Measurements from ENCODE around the gene ALOXE3.
A peak's percentile ranks its signal among the peaks of the same experiment; 100 is the strongest.
"Not testable (repeated sequence)": the region's sequence is repeated elsewhere in the genome, so short reads cannot be mapped to it uniquely, and the experiment has no call there.

Gene ALOXE3

DNA sequence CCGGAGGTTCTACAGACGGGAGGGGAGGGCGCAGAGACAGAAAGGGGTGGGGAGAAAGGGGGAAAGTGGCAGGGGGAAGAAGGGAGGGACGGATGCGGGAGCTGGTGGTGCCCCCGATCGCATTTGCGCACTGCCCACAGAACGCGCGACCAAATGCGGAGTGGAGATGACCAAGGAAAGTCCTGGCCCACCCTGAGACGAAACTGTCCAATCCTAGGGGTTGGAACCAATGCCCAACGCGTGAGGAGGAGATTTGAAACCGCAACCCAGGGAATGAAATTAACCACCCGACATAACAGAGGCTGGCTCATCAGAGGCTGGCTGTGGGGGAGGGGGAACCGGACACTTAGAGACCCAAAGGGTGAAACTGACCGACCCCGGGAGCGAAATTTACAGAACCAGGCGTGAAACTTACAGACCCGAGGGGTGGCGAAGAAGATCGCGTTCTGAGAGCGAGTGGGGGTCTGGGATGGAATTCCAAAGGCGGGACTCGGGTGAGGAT lies 4.2 kb upstream of the ALOXE3 start:
- Mint-ChIP-seq H3K9me3 (no peaks in the 10 kb centered on the region), H3K4me1 (peaks cover 87% of the 10 kb centered on the region), H3K4me3 (peak overlapping the region; percentile 83), H3K36me3 (no peaks in the 10 kb centered on the region), H3K27ac (peak overlapping the region; percentile 75), H3K27me3 (peaks cover 83% of the 10 kb centered on the region)
- ATAC-seq: no peak

DNA sequence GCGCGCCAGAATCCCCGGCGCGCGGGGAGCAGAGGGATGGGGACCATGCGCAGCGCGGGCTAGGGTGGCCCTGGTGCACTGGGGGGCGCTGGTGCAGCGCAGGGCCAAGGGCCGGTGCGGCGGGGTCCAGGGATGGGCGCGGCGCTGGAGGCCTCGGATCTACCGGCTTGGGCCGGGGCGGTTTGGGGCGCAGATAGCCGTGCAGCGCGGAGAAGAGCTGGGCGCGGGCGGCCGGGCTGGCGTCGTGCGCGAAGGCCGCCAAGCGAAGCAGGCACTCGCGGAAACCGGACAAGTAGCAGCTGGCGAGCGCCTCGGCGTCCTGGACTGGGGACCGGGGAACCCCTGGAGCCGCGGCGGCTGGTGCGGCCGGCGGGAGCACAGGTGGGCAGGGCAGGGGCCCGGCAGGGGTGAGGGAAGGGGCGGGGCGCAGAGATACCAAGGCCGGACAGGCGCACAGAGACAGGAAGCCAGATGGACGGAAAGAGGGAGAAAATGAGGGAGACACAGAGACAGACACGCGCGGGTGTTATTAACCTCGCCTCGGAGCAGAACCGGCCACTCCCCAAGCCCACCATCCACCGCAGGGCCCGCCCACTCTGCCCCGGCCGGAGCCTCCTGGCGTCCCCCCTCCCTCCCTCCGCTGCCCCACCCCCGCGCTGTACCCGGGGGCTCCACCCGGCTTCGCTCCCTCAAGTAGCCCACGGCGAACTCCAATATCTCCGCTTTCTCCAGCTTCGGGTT lies 3.5 kb upstream of the ALOXE3 start:
- Mint-ChIP-seq H3K4me1 (peaks cover 83% of the 10 kb centered on the region), H3K27me3 (peaks cover 80% of the 10 kb centered on the region), H3K36me3 (no peaks in the 10 kb centered on the region), H3K9me3 (no peaks in the 10 kb centered on the region), H3K4me3 (peak overlapping the region; percentile 83), H3K27ac (no peak overlapping the region)
- ATAC-seq: peak; percentile 37

DNA sequence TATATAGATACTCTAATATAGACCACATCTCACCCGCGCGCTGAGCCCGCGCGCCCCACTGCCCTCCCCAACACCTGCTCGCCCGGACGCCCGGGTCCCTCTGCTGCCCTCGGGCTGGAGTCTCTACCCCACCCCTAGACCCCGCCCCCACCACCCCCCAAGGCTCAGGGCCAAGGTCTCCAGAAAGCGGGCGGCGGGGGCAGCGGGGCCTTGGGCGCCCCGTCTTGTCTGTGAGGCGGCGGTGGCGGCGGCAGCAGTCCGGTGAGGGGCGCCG lies 3.0 kb upstream of the ALOXE3 start:
- H3K27me3 Mint-ChIP-seq: peaks cover 80% of the 10 kb centered on the region
- no peaks in the 10 kb centered on the region for H3K36me3 Mint-ChIP-seq
- H3K27ac Mint-ChIP-seq: no peak overlapping the region
- no peak for ATAC-seq
- peak overlapping the region; percentile 83 for H3K4me3 Mint-ChIP-seq
- no peaks in the 10 kb centered on the region for H3K9me3 Mint-ChIP-seq
- peaks cover 78% of the 10 kb centered on the region for H3K4me1 Mint-ChIP-seq

DNA sequence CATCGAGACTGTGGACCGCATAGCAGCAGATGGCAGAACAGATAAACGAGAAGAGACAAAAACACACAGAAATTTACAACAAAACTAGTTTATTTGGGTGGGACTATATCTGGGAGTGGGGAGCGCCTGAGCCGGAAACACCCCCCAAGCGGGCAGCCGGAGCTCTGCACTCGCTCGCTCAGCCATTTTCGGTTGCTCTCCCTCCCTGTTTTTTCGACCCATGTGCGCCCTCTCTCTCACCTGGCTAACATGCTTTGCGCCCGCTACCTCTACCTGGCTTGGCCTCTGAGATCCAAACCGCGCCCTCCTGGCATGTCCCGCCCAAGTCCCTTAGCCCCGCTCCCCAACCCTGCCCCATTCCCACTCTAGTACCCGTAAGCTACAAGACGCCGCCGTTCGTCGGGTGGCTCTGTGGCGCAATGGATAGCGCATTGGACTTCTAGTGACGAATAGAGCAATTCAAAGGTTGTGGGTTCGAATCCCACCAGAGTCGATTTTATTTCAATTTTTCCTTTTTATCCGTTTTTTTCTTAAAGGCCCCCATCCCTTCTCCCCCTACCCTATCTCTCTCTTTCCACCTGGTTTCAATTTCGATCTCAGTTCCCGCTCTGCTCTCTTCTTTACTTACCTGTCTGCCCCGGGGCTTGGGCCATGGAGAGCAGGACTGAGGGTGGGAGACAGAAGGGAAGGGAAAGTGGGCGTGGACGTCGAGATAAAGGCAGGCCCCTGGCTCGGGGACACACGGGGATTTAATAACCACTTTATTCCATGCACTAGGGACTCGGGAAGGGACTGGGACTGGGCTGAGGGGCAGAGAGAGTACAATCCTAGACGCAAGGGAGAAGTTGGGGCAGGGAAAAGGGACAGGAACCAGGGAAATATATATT lies 2.4 kb upstream of the ALOXE3 start:
- Mint-ChIP-seq H3K4me1 (peaks cover 72% of the 10 kb centered on the region), H3K4me3 (peak overlapping the region; percentile 76), H3K27ac (peak overlapping the region; percentile 83), H3K36me3 (no peaks in the 10 kb centered on the region), H3K27me3 (peaks cover 80% of the 10 kb centered on the region), H3K9me3 (no peaks in the 10 kb centered on the region)
- ATAC-seq: peak; percentile 2

DNA sequence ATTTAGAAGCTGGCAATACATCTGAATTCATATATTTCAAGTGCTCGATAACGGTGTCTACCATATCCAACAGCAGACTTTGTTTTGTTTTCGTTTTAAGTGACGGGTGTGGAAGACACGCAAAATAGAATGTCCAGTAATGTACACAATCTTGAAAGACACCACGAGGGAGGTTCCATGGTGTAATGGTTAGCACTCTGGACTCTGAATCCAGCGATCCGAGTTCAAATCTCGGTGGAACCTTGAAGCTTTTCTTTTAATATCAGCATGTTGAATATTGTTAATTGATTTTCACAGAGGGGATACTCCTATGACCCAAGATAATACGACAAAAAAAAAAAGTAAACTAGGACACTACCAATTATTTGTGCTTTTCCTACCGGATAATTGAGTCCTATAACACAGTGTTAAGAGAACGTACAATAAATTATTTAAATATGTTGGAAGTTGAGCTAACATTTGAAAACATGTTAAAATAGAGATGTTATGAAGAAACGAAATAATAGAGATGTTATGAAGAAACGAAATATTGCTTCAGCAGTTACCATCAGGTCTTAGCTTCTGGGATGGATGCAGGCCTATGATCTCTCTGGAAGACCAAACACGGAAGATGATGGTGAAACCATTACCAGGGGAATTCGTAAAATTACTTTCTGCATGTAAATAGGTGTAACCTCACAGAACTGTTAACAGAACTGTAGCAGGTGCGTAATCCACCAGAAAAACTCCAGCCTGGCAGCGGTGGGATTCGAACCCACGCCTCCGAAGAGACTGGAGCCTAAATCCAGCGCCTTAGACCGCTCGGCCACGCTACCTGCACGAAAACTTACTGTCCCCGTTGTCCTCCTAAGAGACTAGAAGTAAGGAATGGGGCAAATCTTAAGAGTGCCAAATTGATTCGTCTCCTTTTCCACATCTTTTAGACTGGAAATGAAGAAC lies 1.5 kb upstream of the ALOXE3 start:
- Mint-ChIP-seq H3K36me3 (no peaks in the 10 kb centered on the region), H3K27ac (peak overlapping the region; percentile 83), H3K27me3 (peaks cover 80% of the 10 kb centered on the region), H3K9me3 (no peaks in the 10 kb centered on the region), H3K4me3 (peak overlapping the region; percentile 76), H3K4me1 (peaks cover 63% of the 10 kb centered on the region)
- peak; percentile 64 for ATAC-seq

DNA sequence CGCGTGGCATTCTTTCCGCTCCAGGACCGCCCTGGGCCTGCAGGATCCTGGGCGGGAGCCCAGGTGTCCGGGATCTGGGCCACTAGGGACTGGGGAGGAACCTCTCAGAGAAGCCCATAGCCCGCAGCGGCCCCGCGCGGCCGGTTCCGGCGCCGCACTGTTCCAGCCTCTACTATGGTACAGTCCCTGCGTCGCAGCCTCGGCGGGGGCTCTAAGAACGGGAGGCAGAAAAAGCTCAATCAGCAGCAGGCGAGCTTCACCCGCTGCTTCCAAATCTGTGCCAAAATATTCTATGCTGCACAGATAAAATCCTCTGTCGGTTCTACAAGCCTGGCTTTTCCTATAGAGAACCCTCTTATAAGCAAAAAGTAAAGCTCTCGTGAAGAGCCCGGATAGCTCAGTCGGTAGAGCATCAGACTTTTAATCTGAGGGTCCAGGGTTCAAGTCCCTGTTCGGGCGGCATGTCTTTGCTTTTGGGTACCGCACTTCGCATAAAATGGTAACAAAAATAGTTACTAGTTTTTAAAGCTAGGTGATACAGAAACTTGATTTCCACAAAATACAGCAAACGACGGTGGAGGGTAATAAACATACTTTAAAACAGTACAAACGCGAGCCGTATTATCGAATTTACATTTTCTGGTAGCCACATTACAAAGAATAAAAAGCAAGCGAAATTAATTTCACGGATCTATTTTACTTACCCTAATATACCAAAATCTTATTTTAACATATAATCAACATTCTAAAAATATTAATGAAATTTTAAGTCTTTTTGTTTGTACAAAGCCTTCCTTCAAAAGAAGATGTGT lies 661 bp upstream of the ALOXE3 start:
- Mint-ChIP-seq H3K27ac (peak overlapping the region; percentile 83), H3K27me3 (peaks cover 80% of the 10 kb centered on the region), H3K4me3 (peak overlapping the region; percentile 83), H3K4me1 (peaks cover 54% of the 10 kb centered on the region), H3K36me3 (no peaks in the 10 kb centered on the region), H3K9me3 (no peaks in the 10 kb centered on the region)
- ATAC-seq: peak; percentile 82

DNA sequence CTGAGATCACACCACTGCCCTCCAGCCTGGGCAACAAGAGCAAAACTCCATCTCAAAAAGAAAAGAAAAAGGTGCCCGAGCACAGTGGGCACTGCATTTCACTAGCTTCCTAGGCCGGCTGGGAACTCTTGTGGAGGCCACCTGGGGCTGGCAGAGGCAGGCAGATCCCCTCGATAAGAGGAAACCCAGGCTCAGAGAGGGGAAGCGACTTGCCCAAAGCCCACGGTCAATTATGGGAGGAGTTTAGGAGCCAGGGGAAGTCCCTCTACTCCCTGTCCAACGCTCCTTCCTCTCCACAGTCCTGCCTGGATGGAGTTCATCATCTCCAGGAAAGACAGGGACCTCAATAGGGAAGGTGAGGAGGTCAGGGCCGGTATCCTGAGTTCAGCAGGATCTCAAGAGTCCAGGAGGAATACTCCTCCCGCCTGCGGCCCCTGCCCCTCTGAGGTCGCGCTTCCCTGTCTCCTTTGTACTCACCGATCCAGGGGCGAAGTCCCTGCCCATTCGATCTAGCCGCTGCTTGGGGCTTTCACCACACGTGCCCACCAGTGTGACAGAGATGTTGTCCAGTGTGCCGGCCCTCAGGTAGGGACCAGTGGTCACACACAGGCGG lies 841 bp downstream of the ALOXE3 start:
- no peak for ATAC-seq
- peaks cover 80% of the 10 kb centered on the region for H3K27me3 Mint-ChIP-seq
- peak overlapping the region; percentile 56 for H3K4me3 Mint-ChIP-seq
- H3K4me1 Mint-ChIP-seq: peaks cover 39% of the 10 kb centered on the region
- H3K36me3 Mint-ChIP-seq: no peaks in the 10 kb centered on the region
- no peaks in the 10 kb centered on the region for H3K9me3 Mint-ChIP-seq
- no peak overlapping the region for H3K27ac Mint-ChIP-seq

DNA sequence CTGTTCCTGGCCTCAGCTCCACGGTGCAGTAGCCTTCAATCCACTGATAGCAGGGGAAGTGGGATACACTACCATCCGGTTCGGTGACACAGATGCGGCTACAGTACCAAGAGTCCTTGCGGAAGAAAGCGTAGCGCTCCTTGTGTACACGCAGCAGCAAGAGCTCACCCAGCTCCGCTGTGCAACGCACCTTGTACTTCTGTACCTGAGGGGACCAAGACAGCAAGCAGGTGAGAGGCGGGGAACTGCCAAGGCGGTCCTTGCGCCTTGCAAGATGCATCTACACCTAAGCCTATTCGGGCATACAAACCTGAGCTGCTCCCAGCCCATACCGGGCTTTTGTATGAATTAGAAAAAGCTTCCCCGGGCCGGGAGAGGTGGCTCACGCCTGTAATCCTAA lies 1.5 kb downstream of the ALOXE3 start:
- H3K27ac Mint-ChIP-seq: no peak overlapping the region
- ATAC-seq: no peak
- no peak overlapping the region for H3K4me3 Mint-ChIP-seq
- H3K27me3 Mint-ChIP-seq: peaks cover 83% of the 10 kb centered on the region
- H3K9me3 Mint-ChIP-seq: no peaks in the 10 kb centered on the region
- H3K4me1 Mint-ChIP-seq: peaks cover 36% of the 10 kb centered on the region
- H3K36me3 Mint-ChIP-seq: no peaks in the 10 kb centered on the region

DNA sequence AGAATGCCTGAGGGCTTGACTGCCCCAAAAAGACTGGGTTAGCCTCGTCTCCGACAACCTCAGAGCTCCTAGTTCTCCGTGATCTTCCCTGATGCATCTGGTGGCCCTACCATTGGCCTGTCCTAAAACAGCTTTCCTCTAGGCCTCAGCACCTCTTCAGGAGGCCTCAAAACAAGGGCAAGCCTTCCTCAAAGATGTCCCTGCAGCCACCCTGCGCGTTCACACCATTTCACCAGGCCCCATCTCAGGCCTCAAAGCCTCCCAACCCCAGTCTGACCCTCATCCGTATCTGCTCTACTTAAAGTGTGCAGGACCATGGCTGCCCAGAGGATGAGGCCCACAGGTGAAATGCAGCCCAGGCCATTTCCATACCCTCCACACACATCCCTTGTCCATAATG lies 7.4 kb downstream of the ALOXE3 start:
- no peak overlapping the region for H3K27ac Mint-ChIP-seq
- peaks cover 60% of the 10 kb centered on the region for H3K27me3 Mint-ChIP-seq
- H3K4me1 Mint-ChIP-seq: peaks cover 9% of the 10 kb centered on the region
- H3K4me3 Mint-ChIP-seq: no peak overlapping the region
- H3K9me3 Mint-ChIP-seq: no peaks in the 10 kb centered on the region
- ATAC-seq: no peak
- H3K36me3 Mint-ChIP-seq: no peaks in the 10 kb centered on the region

DNA sequence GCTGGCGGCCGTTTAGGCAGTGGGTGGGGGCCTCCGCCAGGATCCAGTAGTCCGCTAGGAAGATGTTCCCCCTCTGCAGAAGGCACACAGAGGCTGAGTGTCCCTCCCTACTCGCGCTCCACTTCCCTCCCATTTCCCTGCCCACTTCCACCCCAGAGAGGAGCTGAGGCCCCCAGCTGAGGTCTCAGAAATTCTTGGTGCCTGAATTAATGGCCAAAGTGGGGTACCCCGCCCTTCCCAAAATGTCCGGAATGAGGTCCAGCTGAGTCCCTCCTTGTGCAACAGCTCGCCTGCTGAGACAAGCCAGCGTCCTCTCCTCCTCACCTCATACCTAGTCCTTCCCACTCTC lies 7.9 kb downstream of the ALOXE3 start:
- Mint-ChIP-seq H3K4me1 (peaks cover 9% of the 10 kb centered on the region), H3K4me3 (no peak overlapping the region), H3K36me3 (no peaks in the 10 kb centered on the region), H3K27ac (no peak overlapping the region), H3K9me3 (no peaks in the 10 kb centered on the region), H3K27me3 (peaks cover 55% of the 10 kb centered on the region)
- no peak for ATAC-seq

DNA sequence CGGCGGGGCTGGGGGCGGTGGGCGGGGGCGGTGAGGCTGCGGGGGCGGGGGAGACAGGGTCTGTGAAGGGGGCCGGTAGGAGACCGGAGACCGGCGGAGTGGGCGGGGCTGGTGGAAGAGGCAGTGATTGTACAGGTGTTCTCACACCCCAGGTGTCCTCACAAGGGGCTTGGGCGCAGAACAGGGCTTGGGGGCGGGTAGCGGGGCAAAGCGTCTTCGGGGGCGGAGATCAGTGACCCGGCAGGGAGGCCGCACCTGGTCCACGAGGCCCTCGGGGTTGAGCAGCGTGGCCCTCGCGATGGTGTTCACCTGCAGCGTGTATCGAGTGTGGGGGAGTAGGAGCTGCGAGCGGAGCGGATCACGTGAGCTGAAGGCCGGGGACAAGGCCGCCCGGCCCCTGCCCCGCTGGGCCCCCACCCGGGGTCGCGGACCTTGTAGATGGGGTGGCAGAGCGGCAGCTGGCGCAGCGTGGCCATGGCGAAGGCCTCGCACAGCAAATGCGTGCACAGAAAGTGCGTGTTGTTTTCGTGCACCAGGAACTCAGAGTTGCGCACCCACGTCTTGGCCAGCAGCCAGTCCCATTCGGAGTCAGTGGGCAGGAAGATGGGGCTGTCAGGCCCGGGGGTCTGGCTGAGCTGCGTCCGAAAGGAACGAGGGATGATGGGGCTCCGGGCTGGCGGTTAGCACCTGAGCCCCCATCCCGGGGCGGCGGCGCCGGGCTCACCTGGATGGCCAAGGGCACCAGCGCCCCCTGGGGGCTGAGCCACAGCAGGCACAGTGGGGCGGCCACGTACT lies 8.5 kb downstream of the ALOXE3 start:
- no peaks in the 10 kb centered on the region for H3K9me3 Mint-ChIP-seq
- H3K36me3 Mint-ChIP-seq: no peaks in the 10 kb centered on the region
- H3K4me1 Mint-ChIP-seq: peaks cover 9% of the 10 kb centered on the region
- H3K4me3 Mint-ChIP-seq: peak overlapping the region; percentile 51
- peak; percentile 91 for ATAC-seq
- H3K27ac Mint-ChIP-seq: no peak overlapping the region
- peaks cover 49% of the 10 kb centered on the region for H3K27me3 Mint-ChIP-seq

DNA sequence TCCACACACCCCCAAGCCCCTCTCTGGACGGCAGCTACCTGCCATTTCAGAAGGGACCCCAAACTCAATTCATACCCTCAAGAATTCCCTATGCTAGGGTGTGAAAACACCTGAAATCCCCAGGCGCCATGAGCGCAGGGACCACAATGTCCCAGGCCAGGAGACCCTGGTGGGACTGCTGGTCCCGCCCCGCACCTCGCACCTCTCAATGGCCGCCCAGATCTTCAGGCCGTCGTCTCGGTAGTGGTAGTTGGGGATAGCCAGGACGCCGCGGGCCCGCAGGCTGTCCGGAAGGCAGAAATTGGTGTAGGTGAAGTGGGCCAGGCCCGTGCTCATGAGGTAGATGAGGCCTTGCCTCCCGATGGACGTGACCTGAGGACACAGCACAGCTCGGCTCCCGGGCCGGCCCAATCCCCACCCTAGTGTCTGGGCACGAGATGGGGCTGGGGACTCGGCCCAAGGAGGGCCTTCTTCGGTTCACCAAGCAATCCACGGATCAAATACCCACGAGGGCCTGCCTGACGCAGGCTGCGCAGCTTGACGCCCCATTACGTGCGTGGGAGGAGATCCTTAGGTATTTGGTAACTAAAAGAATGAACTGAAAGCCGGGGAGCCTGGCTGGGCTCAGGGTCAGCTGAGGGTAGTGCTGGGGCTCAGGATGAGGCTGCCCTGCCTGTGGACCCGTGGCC lies 9.2 kb downstream of the ALOXE3 start:
- Mint-ChIP-seq H3K27ac (no peak overlapping the region), H3K9me3 (no peaks in the 10 kb centered on the region), H3K36me3 (no peaks in the 10 kb centered on the region), H3K4me1 (peaks cover 9% of the 10 kb centered on the region), H3K27me3 (peaks cover 42% of the 10 kb centered on the region), H3K4me3 (peak overlapping the region; percentile 12)
- no peak for ATAC-seq

DNA sequence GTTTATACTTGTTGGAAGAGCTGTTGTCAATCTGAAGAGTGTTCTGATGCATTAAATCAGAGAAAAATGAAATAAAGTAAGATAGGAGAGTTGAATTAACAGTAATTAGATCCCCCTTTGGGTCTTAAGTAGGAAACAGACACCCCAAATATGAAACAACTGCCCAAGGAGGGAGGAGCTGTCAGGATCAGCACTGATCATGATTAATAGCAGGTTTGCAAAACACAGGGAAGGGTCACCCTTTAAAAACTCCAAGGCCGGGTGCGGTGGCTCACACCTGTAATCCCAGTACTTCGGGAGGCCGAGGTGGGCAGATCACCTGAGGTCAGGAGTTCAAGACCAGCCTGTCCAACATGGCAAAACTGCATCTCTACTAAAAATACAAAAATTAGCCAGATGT lies 11.3 kb downstream of the ALOXE3 start:
- H3K4me3 Mint-ChIP-seq, H3K9me3 Mint-ChIP-seq, H3K4me1 Mint-ChIP-seq, H3K27ac Mint-ChIP-seq, H3K36me3 Mint-ChIP-seq, ATAC-seq: not testable (repeated sequence)
- H3K27me3 Mint-ChIP-seq: peaks cover 20% of the 10 kb centered on the region
